Type B pancreatic cell (in vitro differentiated cells): ENCODE data around the gene CLN5. TPM values are rescaled to one million over a fixed set of nuclear protein-coding genes. Genes with fewer than 3 reads are reported as not detected.
"Not testable (repeated sequence)": the region's sequence is repeated elsewhere in the genome, so short reads cannot be mapped to it uniquely, and the experiment has no call there.

Experiments used
- DNase-seq: peaks from one replicate; pipeline ENCODE4 v3.0.0; 2021; ENCODE audit warnings: mixed read lengths; ENCODE audit not compliant: unreplicated experiment; ENCODE audit errors: extremely low spot score
- H3K27ac Mint-ChIP-seq: 2 replicates; pipeline ENCODE4 v1.8.0; 2021; ENCODE audit warnings: mild to moderate bottlenecking, mixed read lengths
- H3K27me3 Mint-ChIP-seq: 2 replicates; pipeline ENCODE4 v1.8.0; 2021; ENCODE audit warnings: mixed read lengths
- H3K36me3 Mint-ChIP-seq: 2 replicates; pipeline ENCODE4 v1.8.0; 2021; ENCODE audit warnings: mixed read lengths
- H3K4me1 Mint-ChIP-seq: one replicate; pipeline ENCODE4 v1.8.0; 2021; ENCODE audit warnings: mixed read lengths; ENCODE audit not compliant: unreplicated experiment
- H3K4me3 Mint-ChIP-seq: 2 replicates; pipeline ENCODE4 v1.8.0; 2021; ENCODE audit warnings: mild to moderate bottlenecking, mixed read lengths
- H3K9me3 Mint-ChIP-seq: 2 replicates; pipeline ENCODE4 v1.8.0; 2021; ENCODE audit warnings: mixed read lengths
- total RNA-seq: library from RNA; stranded (reverse); gene quantifications from 2 replicates; pipeline ENCODE4 v1.2.1, GENCODE V29; 2021; ENCODE audit warnings: low replicate concordance
- TF ChIP-seq, protein P1 (sequence below): fragments of 200-600 bp; sonication (generic); conservative IDR thresholded peaks from 2 replicates; pipeline ENCODE4 v1.5.0; 2021; ENCODE audit warnings: antibody characterized with exemption, mild to moderate bottlenecking

CLN5 gene
- total RNA-seq, 1 donor from 2014 or later, result 25.6 TPM

DNA sequence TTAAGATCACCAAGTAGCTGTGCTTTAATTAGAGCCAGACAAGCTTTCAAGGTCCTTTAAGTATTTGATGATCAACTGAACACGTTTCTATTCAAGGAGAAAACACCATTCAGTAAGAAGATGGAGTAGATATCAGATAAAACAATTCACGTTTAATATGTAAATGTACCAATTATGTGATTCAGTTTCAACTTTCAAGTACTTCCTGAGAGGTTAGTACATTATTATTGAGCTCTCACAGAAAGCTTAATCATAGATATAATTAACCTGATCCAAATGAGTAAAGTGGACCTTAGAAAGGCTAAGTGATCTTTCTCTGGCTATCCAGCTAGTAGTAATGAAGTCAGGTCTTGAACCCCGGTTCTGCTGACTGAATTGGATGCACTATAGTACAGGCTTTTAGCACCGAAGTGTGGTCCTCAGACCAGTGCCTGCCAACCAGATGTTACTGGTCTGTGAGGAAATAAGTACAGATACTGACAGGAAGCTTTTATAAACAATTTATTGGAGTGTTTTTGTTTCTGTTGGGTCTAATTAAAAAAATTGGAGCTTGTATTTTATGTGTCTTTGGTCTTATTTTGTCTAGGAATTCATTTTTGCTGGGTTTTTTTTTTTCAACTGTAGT lies 10.2 kb downstream of the CLN5 start:
- H3K27me3 Mint-ChIP-seq, result no peaks in the 10 kb centered on the region
- peaks cover 16% of the 10 kb centered on the region for H3K4me1 Mint-ChIP-seq
- peaks cover 32% of the 10 kb centered on the region for H3K36me3 Mint-ChIP-seq
- H3K9me3 Mint-ChIP-seq, result no peaks in the 10 kb centered on the region
- peak overlapping the region; percentile 16 for H3K27ac Mint-ChIP-seq
- TF ChIP-seq, protein P1, sequence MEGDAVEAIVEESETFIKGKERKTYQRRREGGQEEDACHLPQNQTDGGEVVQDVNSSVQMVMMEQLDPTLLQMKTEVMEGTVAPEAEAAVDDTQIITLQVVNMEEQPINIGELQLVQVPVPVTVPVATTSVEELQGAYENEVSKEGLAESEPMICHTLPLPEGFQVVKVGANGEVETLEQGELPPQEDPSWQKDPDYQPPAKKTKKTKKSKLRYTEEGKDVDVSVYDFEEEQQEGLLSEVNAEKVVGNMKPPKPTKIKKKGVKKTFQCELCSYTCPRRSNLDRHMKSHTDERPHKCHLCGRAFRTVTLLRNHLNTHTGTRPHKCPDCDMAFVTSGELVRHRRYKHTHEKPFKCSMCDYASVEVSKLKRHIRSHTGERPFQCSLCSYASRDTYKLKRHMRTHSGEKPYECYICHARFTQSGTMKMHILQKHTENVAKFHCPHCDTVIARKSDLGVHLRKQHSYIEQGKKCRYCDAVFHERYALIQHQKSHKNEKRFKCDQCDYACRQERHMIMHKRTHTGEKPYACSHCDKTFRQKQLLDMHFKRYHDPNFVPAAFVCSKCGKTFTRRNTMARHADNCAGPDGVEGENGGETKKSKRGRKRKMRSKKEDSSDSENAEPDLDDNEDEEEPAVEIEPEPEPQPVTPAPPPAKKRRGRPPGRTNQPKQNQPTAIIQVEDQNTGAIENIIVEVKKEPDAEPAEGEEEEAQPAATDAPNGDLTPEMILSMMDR, result no peak
- H3K4me3 Mint-ChIP-seq, result no peak overlapping the region
- DNase-seq, result no peak

DNA sequence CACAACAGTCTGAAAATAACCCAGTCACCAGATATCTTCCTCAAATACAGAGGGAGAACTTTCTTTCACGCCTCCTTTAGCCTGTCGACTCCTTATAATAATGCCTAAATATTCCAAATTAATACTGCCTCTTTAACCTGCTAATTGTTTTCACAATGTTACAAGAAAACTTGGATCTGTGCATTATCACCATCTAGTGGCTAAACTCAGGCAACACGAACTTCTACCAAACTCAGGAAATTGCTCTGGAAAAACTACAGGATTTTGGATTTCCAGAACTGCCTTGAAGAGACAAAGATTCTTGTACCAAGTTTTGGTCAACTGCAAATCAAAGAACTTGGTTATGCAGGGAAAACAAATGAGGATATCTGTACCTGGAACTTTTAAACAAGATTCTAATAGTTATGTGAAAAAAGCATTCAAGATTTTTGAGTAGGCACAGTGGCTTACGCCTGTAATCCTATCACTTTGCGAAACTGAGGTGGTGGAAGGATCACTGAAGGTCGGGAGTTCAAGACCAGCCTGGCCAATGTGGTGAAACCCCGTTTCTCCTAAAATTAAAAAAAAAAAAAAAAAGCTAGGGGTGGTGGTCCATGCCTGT lies 10.8 kb downstream of the CLN5 start:
- Mint-ChIP-seq H3K36me3 (peaks cover 35% of the 10 kb centered on the region), H3K4me1 (peaks cover 16% of the 10 kb centered on the region), H3K4me3 (no peak overlapping the region), H3K9me3 (no peaks in the 10 kb centered on the region), H3K27me3 (no peaks in the 10 kb centered on the region), H3K27ac (no peak overlapping the region)
- TF ChIP-seq, protein P1, result peak; percentile 74
- DNase-seq, result no peak

DNA sequence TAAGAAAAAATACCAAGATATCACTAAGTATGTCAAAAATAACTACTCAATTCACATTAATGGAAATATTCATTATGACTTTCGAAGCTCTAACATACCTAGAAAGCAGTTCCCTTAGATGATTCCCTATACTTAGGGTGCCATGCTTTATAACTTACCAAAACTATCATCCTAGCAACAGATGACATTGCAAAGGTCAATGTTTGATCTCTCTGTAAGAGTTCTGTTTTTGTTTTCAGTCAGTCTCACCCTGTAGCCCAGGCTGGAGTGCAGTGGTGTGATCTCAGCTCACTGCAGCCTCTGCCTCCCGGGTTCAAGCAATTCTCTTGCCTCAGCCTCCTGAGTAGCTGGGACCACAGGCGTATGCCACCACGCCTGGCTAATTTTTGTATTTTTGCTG lies 16.5 kb downstream of the CLN5 start:
- H3K4me1 Mint-ChIP-seq, H3K4me3 Mint-ChIP-seq, DNase-seq, H3K9me3 Mint-ChIP-seq, H3K27me3 Mint-ChIP-seq: not testable (repeated sequence)
- Mint-ChIP-seq H3K36me3 (peaks cover 26% of the 10 kb centered on the region), H3K27ac (peak overlapping the region; percentile 41)

DNA sequence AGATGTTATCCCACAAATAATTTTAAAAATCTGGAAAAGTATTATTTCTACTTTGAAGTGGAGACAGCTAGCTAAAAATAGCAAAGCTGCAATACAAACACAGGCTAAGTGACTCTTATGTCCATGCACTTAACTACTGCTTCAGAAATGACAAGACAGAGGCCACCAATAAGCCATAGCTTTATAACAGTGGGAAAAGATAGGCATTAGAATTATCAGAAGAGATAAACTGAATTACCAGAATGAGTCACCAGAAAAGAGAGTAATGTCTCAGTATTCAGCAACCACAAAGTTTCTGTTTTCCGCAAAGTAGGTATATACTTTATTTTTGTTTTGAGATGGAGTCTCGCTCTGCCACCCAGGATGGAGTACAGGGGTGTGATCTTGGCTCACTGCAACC lies 17.1 kb downstream of the CLN5 start:
- TF ChIP-seq, protein P1, result no peak
- no peaks in the 10 kb centered on the region for H3K9me3 Mint-ChIP-seq
- H3K36me3 Mint-ChIP-seq, result peaks cover 32% of the 10 kb centered on the region
- H3K27me3 Mint-ChIP-seq, result no peaks in the 10 kb centered on the region
- peaks cover 4% of the 10 kb centered on the region for H3K4me1 Mint-ChIP-seq
- H3K4me3 Mint-ChIP-seq, result no peak overlapping the region
- no peak for DNase-seq
- peak overlapping the region; percentile 41 for H3K27ac Mint-ChIP-seq

DNA sequence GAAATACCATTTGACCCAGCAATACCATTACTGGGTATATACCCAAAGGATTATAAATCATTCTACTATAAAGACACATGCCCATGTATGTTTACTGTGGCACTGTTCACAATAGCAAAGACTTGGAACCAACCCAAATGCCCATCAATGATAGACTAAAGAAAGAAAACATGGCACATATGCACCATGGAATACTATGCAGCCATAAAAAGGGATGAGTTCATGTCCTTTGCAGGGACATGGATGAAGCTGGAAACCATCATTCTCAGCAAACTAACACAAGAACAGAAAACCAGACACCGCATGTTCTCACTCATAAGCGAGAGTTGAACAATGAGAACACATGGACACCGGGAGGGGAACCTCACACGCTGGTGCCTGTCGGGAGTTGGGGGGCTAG lies 17.8 kb downstream of the CLN5 start:
- not testable (repeated sequence) for H3K4me1 Mint-ChIP-seq, H3K27ac Mint-ChIP-seq, H3K27me3 Mint-ChIP-seq, DNase-seq, H3K4me3 Mint-ChIP-seq, H3K9me3 Mint-ChIP-seq
- H3K36me3 Mint-ChIP-seq, result peaks cover 39% of the 10 kb centered on the region

DNA sequence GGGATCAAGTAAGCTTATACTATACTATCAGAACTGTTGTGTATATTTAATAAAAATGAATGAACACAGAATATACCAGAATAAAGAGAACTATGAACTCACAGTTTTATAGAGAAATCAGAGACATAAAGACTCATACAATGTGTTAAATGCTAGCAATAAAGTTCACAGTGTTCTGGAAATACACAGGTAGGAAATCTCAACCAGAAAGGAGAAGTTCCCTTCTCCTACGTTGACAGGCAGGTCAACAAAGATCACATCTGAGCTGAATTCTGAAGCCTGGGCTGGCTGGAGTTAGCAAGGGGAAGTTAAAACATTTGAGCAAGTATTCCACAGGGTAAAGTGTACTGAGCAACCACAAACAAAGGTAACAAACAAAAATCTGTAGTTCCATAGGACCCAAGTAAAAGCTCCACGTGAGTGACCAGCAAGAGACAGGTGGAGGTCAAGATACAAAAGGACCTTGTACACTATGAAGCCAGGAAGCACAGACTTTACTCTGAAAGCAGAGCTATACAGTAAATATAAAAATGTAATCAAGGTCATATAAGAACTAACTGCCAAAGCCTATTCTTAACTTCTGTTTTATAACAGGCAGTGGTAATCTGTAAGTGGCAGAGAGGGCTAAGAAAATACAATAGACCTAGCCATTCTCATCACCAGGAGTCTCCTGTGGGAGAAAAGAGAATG lies 22.1 kb downstream of the CLN5 start:
- no peak overlapping the region for H3K4me3 Mint-ChIP-seq
- peaks cover 51% of the 10 kb centered on the region for H3K36me3 Mint-ChIP-seq
- no peaks in the 10 kb centered on the region for H3K9me3 Mint-ChIP-seq

More for the DNA sequence above, 22.1 kb downstream of the CLN5 start:
- no peaks in the 10 kb centered on the region for H3K27me3 Mint-ChIP-seq
- TF ChIP-seq, protein P1, result no peak
- no peak for DNase-seq
- no peak overlapping the region for H3K27ac Mint-ChIP-seq
- peaks cover 2% of the 10 kb centered on the region for H3K4me1 Mint-ChIP-seq
